Mucosa of gallbladder (tissue), 1 donor: ENCODE measurements around the gene TNFSF13. TPM values are rescaled to one million over a fixed set of nuclear protein-coding genes. Genes with fewer than 3 reads are reported as not detected.

Source experiments
- DNase-seq: peaks from one replicate; pipeline ENCODE4 v3.0.0-alpha.2; 2020; ENCODE audit warnings: low spot score
- total RNA-seq: library from RNA; stranded (reverse); gene quantifications from one replicate; pipeline ENCODE4 v1.2.1, GENCODE V29; 2021
- donor health status: DM: no; HTN: no; CAD: no.

TNFSF13 gene
- total RNA-seq, 1 donor from 2014 or later: 120 TPM

DNA sequence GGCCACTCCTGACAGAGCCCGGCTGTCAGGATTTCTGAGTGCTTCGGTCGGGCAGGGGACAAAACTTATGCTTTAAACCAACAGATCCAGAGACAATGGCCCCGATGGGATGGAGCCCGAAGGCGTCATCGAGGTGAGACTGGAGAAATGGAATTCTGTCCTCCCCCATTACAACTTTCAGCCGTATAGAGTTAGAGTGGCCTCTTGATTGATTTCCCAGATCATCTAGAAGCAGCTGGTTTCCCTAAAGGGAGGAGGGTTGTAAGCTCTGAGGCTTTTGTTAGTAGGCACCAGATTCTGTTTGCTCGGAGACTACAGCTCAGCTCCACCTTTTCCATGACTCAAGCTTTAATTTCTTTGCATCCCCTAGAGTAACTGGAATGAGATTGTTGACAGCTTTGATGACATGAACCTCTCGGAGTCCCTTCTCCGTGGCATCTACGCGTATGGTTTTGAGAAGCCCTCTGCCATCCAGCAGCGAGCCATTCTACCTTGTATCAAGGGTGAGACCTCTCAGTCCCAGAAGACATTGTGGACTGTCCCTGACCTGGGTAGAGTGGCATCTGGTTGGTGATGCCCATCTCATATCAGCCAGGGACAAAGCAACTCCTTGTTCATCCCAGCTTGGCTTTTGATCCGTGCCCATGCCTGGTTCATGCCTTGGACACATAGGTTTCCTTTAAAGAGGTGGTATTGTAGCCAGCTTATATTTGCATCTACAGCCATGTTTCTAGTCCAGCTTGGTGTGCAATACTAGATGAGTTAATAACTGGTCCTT lies 15.8 kb downstream of the TNFSF13 start:
- DNase-seq: no peak

GRCh38 chr17:7575481-7575883 lies 16.9 kb downstream of the TNFSF13 start:
- DNase-seq: no peak

GRCh38 chr17:7575959-7576358 lies 17.4 kb downstream of the TNFSF13 start:
- no peak for DNase-seq

- DNase-seq: no peak
Measured at GRCh38 chr17:7576432-7576937, 17.9 kb downstream of the TNFSF13 start.

DNA sequence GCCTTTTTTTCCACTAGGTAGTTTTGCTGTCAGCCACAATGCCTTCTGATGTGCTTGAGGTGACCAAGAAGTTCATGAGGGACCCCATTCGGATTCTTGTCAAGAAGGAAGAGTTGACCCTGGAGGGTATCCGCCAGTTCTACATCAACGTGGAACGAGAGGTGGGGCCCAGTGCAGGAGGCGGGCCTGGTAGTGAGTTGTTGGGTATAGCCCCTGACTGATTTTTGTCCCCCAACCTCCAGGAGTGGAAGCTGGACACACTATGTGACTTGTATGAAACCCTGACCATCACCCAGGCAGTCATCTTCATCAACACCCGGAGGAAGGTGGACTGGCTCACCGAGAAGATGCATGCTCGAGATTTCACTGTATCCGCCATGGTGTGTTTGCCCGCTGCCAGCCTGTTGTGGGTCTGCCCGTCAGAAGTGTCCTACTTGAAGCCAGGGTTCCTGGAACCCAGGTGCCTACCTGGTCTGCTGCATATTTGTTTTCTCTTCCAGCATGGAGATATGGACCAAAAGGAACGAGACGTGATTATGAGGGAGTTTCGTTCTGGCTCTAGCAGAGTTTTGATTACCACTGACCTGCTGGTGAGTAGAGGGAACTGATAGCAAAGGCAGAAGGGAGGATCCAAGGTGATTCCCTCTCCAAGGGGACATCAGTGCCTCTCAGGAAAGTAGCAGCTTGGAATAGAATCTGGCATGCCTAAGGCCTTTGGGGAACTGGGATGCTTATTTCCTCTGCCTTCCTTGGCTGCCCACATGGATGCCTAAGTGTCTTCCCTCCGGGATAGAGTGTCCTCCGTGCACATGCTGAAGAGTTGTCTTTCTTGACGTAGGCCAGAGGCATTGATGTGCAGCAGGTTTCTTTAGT lies 19.0 kb downstream of the TNFSF13 start:
- no peak for DNase-seq

DNA sequence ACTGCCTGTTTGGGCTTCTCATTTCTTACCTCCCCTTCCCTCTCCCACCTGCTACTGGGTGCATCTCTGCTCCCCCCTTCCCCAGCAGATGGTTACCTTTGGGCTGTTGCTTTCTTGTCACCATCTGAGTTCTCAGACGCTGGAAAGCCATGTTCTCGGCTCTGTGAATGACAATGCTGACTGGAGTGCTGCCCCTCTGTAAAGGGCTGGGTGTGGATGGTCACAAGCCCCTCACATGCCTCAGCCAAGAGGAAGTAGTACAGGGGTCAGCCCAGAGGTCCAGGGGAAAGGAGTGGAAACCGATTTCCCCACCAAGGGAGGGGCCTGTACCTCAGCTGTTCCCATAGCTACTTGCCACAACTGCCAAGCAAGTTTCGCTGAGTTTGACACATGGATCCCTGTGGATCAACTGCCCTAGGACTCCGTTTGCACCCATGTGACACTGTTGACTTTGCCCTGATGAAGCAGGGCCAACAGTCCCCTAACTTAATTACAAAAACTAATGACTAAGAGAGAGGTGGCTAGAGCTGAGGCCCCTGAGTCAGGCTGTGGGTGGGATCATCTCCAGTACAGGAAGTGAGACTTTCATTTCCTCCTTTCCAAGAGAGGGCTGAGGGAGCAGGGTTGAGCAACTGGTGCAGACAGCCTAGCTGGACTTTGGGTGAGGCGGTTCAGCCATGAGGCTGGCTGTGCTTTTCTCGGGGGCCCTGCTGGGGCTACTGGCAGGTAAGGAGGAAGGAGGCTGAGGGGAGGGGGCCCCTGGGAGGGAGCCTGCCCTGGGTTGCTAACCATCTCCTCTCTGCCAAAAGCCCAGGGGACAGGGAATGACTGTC lies 20.7 kb downstream of the TNFSF13 start, which contains the start of gene CD68:
Gene CD68 (plus strand): TSS at position 638 of the 833 bp plus-strand sequence. CDS start 40 bp downstream, at position 678.
- peak; percentile 73 for DNase-seq

DNA sequence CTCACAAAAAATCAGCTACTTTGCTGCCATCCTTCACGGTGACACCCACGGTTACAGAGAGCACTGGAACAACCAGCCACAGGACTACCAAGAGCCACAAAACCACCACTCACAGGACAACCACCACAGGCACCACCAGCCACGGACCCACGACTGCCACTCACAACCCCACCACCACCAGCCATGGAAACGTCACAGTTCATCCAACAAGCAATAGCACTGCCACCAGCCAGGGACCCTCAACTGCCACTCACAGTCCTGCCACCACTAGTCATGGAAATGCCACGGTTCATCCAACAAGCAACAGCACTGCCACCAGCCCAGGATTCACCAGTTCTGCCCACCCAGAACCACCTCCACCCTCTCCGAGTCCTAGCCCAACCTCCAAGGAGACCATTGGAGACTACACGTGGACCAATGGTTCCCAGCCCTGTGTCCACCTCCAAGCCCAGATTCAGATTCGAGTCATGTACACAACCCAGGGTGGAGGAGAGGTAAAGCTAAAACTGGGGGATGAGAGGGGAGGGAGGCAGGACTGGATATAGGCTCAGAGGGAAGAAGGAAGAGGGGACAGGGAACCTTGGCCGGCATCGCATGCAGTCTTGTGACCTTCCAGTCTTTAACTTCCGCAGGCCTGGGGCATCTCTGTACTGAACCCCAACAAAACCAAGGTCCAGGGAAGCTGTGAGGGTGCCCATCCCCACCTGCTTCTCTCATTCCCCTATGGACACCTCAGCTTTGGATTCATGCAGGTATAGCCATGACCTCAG lies 21.5 kb downstream of the TNFSF13 start:
- DNase-seq: no peak

DNA sequence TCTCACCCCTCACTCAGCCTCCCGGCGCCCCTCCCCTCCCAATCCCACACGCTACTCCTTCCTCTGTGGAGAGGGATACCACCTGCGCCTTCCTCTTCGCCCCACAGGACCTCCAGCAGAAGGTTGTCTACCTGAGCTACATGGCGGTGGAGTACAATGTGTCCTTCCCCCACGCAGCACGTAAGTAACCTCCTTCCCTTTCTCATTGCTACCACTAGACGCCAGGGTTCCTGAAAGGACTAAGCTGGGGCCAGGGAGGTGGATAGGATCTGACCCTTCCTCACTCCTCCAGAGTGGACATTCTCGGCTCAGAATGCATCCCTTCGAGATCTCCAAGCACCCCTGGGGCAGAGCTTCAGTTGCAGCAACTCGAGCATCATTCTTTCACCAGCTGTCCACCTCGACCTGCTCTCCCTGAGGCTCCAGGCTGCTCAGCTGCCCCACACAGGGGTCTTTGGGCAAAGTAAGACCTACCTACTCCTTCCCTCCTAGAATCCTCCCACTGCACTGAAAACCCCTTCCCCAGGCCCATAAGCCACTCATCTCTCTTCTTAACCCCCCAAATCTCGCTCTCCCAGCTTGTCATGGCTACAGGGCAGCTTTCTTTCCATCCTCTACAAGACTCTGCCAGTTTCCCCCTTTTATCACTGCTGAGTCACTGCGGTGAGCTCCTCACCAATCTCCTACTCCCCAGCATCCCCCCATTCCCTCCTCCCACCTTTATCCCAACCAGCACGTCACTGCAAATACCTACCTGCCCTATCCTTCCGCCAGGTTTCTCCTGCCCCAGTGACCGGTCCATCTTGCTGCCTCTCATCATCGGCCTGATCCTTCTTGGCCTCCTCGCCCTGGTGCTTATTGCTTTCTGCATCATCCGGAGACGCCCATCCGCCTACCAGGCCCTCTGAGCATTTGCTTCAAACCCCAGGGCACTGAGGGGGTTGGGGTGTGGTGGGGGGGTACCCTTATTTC lies 22.3 kb downstream of the TNFSF13 start:
- no peak for DNase-seq

DNA sequence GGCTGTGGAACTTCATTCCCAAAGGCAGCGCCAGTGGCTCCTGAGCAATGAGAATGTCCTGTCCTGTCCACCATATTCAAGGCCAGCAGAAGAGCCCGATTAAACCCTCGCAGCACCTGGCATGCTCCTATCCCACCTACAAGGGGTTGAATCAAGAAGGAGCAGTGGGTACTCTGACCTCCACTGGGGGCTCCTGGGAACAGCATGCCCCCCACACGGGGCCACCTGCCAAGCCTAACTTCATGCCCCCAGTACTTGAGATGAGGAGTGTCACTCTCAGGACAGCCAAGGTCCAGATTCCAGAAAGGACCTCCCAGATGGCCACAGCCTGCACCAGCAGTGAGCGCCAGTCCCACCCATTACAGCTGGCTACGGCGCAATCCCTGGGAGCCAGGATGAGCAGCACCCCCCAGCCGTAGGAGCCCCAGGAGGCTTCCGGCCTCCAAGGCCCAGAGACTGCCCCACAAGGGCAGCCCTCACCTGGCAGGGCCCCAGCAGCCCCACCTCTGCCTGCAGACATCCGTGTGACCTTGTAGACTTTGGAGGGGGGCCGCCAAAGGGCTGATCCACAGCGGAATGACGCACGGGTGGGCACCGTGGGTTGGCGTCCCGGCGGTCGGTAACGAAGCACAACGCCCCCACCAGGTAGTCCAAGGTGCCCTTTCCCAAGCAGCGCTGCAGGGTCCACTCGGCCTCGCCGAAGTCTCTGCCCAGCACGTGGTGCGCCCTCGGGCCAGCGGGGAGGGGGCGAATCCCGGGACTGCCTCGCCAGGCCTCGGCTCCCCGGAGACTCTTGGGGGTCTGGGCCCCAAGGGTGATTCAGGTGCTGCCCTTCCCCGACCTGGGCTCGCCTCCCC lies 24.1 kb downstream of the TNFSF13 start:
- DNase-seq: no peak

DNA sequence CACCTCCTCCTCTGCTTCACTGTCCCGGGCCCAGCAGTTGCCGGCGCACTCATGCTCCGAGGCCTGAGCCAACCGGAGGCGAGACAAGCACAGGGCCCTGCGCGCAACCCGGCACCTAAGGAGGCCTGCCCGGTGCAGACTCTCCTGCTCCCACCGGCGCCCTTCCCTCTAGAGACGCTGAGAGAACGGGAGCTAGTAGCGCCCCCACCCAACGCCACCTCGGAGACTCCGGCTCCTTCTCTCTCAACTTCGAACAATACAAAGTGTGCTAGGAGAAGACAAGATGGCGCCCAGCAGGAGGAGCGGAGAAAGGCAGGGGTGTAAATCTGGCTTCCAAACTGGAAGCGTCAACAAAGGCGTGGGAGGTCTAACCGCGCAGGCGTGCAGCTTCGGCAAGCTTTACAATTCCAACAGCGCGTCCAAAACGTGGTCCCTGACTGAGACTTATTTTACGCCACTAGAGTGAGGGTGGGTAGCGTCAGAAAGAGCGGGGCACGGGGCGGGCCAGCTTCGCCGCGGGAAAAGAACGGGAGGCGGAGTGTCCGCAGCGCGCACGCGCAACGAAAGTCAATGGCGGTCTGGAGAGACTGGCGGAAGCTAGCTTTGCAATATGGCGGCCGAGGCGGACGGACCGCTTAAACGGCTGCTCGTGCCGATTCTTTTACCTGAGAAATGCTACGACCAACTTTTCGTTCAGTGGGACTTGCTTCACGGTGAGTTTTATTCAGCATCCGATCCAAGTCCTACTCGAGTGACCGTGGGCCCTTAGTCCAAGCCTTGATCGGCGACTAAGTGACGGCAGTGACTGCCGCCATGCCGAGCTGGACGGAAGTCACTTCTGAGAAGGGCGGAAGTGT lies 24.9 kb downstream of the TNFSF13 start, which contains the start of gene MPDU1:
Gene MPDU1 (plus strand): TSS at position 600 of the 857 bp plus-strand sequence. CDS start 11 bp downstream, at position 611.
- DNase-seq: peak; percentile 97

- no peak for DNase-seq
Measured at GRCh38 chr17:7586673-7587419, 28.3 kb downstream of the TNFSF13 start.

- no peak for DNase-seq
Measured at GRCh38 chr17:7587420-7588151, 29.0 kb downstream of the TNFSF13 start.

- no peak for DNase-seq
Measured at GRCh38 chr17:7588553-7589203, 30.1 kb downstream of the TNFSF13 start.

DNA sequence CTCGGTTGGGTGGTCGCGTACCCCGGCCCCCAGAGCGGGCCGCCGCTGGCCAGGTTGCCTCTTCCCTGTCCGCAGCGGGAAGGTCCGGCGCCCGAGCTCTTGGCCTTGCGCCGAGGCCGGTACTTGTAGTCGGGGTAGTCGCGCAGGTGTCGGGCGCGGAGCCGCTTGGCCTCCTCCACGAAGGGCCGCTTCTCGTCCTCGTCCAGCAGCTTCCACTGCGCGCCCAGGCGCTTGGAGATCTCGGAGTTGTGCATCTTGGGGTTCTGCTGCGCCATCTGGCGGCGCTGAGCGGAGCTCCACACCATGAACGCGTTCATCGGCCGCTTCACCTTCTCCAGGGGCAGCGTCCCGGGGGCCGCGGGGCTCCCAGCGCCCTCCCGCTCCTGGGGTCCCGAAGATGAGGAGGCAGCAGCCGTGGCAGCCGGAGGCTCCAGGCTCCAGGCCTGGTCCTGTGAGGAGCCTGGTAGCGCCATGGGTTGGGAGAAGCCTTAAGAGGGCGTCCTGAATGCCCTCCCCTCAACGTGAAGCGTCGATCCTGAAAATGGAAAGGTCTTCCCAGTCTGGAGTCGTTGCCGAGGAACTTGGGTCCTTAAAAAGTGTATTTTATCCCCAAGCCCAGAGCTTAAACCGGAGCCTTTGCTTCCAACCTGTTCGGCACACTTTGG lies 30.8 kb downstream of the TNFSF13 start:
- DNase-seq: peak; percentile 84
